Measurements from ENCODE around the gene CIB2.

CIB2 gene

GRCh38 chr15:78102741-78103140, 28.5 kb downstream of the CIB2 start:
- H3K4me3 ChIP-seq (ENCODE audit: severe bottlenecking) = no peak overlapping the region
- TF ChIP-seq CTCF (IDR thresholded peaks at IDR 0.05; ENCODE audit: poor library complexity, severe bottlenecking) = no peak
- peak; percentile 48 for DNase-seq (ENCODE audit: low spot score)
- H3K36me3 ChIP-seq (ENCODE audit: low read depth) = no peaks in the 10 kb centered on the region
- H3K27ac ChIP-seq (ENCODE audit: poor library complexity, severe bottlenecking) = no peak overlapping the region
- H3K4me1 ChIP-seq (ENCODE audit: insufficient read depth, poor library complexity, severe bottlenecking) = no peaks in the 10 kb centered on the region
- ATAC-seq (ENCODE audit: low read depth) = peak; percentile 22; the same call in 2 of the 3 replicates
- H3K9me3 ChIP-seq (ENCODE audit: severe bottlenecking) = no peaks in the 10 kb centered on the region
- no peaks in the 10 kb centered on the region for H3K27me3 ChIP-seq (ENCODE audit: insufficient read depth, poor library complexity, severe bottlenecking)

GRCh38 chr15:78102211-78102610, 29.0 kb downstream of the CIB2 start:
- H3K4me3 ChIP-seq (ENCODE audit: severe bottlenecking) = no peak overlapping the region
- no peak for ATAC-seq (ENCODE audit: low read depth)
- H3K4me1 ChIP-seq (ENCODE audit: insufficient read depth, poor library complexity, severe bottlenecking) = no peaks in the 10 kb centered on the region
- no peaks in the 10 kb centered on the region for H3K36me3 ChIP-seq (ENCODE audit: low read depth)
- no peak for TF ChIP-seq CTCF (IDR thresholded peaks at IDR 0.05; ENCODE audit: poor library complexity, severe bottlenecking)
- H3K27me3 ChIP-seq (ENCODE audit: insufficient read depth, poor library complexity, severe bottlenecking) = no peaks in the 10 kb centered on the region
- no peak for DNase-seq (ENCODE audit: low spot score)
- H3K27ac ChIP-seq (ENCODE audit: poor library complexity, severe bottlenecking) = no peak overlapping the region
- H3K9me3 ChIP-seq (ENCODE audit: severe bottlenecking) = no peaks in the 10 kb centered on the region

- DNase-seq (ENCODE audit: low spot score) (peak; percentile 44), ATAC-seq (ENCODE audit: low read depth) (no peak)
- no peak overlapping the region for H3K4me3 ChIP-seq (ENCODE audit: severe bottlenecking)
- no peaks in the 10 kb centered on the region for H3K36me3 ChIP-seq (ENCODE audit: low read depth)
- no peaks in the 10 kb centered on the region for H3K9me3 ChIP-seq (ENCODE audit: severe bottlenecking)
- H3K27ac ChIP-seq (ENCODE audit: poor library complexity, severe bottlenecking) = no peak overlapping the region
- H3K4me1 ChIP-seq (ENCODE audit: insufficient read depth, poor library complexity, severe bottlenecking) = no peaks in the 10 kb centered on the region
- no peaks in the 10 kb centered on the region for H3K27me3 ChIP-seq (ENCODE audit: insufficient read depth, poor library complexity, severe bottlenecking)
- TF ChIP-seq CTCF (IDR thresholded peaks at IDR 0.05; ENCODE audit: poor library complexity, severe bottlenecking) = no peak
These were observed 29.7 kb downstream of the CIB2 start for GRCh38 chr15:78101423-78102105.

GRCh38 chr15:78100886-78101285, 30.4 kb downstream of the CIB2 start:
- Histone ChIP-seq H3K4me3 (ENCODE audit: severe bottlenecking) (no peak overlapping the region), H3K27ac (ENCODE audit: poor library complexity, severe bottlenecking) (no peak overlapping the region), H3K36me3 (ENCODE audit: low read depth) (no peaks in the 10 kb centered on the region), H3K9me3 (ENCODE audit: severe bottlenecking) (no peaks in the 10 kb centered on the region), H3K4me1 (ENCODE audit: insufficient read depth, poor library complexity, severe bottlenecking) (no peaks in the 10 kb centered on the region), H3K27me3 (ENCODE audit: insufficient read depth, poor library complexity, severe bottlenecking) (no peaks in the 10 kb centered on the region)
- no peak for TF ChIP-seq CTCF (IDR thresholded peaks at IDR 0.05; ENCODE audit: poor library complexity, severe bottlenecking)
- no peak for DNase-seq (ENCODE audit: low spot score)
- ATAC-seq (ENCODE audit: low read depth) = no peak

GRCh38 chr15:78098131-78098755, 33.0 kb downstream of the CIB2 start:
- Histone ChIP-seq H3K36me3 (ENCODE audit: low read depth) (no peaks in the 10 kb centered on the region), H3K4me3 (ENCODE audit: severe bottlenecking) (no peak overlapping the region), H3K9me3 (ENCODE audit: severe bottlenecking) (no peaks in the 10 kb centered on the region), H3K27me3 (ENCODE audit: insufficient read depth, poor library complexity, severe bottlenecking) (no peaks in the 10 kb centered on the region), H3K27ac (ENCODE audit: poor library complexity, severe bottlenecking) (no peak overlapping the region), H3K4me1 (ENCODE audit: insufficient read depth, poor library complexity, severe bottlenecking) (no peaks in the 10 kb centered on the region)
- no peak for TF ChIP-seq CTCF (IDR thresholded peaks at IDR 0.05; ENCODE audit: poor library complexity, severe bottlenecking)
- ATAC-seq (ENCODE audit: low read depth) (no peak), DNase-seq (ENCODE audit: low spot score) (peak; percentile 69)
